ENCODE data around the gene IPP.
"Not testable (repeated sequence)": the region's sequence is repeated elsewhere in the genome, so short reads cannot be mapped to it uniquely, and the experiment has no call there.

Gene IPP

DNA sequence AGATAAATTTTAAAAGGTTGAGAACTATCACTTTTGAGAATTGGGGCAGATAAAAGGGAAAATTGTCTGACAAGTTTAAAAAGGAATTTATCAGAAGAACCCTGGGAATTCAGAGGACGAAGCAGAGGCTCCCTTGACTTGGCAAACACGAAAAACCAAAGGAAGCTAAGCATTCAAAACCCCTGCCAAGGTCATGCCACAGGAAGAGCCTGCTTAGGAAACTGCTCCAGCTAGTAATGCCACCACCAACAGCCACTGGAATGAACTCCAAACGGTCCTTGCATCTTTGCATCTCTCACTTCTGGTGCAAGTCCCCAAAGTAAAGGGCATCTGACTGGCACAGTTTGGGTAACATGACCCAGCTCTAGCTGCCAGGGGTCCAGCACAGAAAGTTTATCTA lies 71.3 kb downstream of the IPP start:
- DNase-seq = no peak

DNA sequence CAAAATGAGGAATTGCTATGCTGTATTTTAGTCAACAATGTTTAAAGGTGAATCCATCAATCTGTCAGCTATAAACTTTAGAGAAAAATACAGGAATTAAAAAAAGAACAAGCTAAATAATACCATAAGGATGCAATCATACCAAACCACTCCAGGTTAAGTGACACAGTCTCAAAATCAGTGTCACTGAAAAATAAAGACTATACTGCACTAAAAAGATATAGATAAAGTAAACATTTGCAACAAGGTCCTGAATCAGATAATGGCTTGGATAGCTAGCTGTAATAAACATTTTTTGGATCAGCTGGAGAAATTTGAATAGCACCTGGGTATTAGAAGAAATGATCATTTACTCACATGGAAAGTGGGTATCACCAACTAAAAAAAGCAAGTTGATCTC lies 72.0 kb downstream of the IPP start:
- DNase-seq = no peak

DNA sequence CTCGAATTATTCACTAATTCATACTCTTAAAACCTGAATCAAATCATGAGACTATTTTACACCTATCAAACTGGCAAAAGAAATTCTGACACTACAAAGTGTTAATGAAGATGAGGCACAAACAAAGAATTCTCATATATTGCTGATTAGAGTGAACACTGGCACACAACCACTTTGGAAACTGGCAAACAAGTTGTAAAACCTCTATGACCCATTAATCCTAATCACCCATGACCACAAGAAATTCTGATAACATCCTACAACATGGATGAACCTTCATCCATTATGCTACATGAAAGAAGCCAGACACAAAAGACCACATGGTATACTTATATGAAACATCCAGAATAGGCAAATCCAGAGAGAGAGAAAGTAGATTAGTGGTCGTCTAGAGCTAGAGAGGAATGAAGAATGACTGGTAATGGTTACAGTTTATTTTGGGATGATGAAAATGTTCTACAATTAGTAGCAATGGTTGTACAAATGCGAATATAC lies 72.7 kb downstream of the IPP start:
- DNase-seq = no peak

DNA sequence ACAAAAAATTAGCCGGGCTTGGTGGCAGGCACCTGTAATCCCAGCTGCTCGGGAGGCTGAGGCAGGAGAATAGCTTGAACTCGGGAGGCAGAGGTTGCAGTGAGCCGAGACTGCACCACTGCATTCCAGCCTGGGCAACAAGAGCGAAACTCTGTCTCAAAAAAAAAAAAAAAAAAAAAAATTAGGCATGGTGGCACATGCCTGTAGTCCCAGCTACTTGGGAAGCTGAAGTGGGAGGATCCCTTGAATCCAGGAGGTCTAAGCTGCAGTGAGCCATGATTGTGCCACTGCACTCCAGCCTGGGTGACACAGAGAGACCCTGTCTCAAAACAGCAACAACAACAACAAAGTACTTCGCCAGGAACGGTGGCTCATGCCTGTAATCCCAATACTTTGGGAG lies 73.9 kb downstream of the IPP start:
- not testable (repeated sequence) for DNase-seq

DNA sequence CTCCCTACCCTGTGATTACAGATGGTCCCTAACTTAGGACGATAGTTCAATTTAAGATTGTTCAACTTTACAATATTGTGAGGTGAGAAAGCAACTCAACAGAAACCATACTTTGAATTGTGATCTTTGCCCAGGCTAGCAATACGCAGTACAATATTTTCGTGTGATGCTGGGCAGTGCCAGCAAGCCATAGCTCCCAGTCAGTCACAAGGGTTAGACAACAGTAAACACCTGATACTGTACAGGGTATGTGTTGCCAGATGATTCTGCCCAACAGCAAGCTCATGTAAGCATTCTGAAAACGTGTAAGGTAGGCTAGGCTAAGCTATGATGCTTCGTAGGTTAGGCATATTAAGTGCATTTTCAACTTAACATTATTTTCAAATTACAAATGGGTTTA lies 76.0 kb downstream of the IPP start:
- no peak for DNase-seq

DNA sequence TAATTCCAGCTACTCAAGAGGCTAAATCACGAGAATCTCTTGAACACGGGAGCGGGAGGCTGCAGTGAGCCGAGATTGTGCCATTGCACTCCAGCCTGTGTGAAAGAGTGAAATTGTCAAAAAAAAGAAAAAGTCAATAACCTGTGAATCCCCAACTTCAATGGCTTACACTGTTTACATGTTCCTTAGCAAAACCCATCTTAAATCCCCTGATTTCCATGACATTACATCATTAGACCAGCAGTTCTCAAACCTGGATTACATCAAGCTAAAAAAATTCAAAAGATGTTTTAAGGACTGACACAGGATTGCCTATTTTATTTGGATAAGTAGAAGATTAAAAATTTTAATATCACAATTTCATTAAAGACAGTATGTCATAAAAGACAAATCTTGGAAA lies 76.5 kb downstream of the IPP start:
- DNase-seq = no peak

DNA sequence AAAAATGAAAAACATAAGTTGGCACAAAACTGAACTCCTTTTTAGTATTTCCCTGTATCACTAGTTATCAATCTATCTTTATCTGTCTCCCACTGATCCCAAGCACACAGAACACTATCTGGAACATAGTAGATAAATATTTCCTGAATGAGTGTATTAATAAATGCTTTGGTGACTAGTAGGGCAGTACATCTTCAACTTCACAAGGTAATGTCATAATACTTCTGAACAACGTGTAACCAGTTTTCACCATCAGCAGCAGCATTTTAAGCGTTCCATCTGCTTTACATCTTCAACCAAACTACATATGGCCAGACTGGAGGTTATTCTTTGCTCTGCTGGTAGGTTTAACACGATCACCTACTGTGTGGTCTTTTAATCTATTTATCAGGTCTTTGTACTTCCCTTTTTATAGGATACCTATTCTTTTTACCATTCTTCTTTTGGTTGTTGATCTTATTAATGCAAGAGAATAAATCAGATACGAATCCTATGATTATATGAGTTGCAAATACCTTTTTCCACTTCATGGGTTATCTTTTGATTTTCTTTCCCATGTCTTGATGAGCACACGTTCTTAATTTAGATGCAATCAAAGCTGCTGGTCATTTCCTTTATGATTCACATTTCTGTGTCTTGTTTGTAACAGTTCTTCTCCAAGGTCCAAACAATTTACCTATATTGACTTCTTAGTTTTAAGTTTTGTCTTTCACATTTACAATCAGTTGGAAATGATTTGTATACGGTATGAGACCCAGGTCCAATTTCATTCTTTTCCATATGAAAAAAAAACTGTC lies 80.4 kb downstream of the IPP start:
- DNase-seq = no peak

DNA sequence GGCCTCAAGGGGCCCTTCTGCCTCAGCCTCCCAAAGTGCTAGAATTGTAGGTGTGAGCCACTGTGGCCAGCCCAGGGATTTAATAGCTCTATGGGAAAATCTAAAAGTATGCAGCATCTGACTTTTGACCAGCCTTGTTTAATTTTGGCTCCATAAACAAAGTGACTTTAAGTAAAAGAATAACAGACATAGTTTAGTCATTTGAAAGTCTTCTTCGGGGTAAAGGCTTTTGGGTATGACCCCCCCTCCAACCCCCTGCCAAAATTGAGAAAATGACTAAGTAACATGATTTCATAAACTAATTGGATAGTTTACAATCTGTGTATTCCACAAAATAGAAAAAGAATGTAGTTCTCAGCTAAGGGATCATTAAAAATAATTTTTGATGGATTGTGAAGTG lies 81.1 kb downstream of the IPP start:
- DNase-seq = no peak

DNA sequence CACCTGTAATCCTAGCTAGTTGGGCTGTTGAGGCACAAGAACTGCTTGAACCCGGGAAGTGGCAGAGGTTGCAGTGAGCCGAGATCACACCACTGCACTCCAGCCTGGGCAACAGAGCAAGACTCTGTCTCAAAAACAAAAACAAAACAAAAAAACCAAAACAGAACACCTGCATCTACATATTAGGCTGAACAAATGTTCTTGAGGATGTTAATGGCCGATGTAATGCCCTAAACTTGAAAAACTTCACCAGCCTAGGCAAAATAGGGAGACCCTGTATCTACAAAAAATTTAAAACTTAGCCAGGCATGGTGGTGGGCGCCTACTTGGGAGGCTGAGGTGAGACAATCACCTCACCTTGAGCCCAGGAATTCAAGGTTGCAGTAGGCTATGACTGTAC lies 81.9 kb downstream of the IPP start:
- DNase-seq = no peak

DNA sequence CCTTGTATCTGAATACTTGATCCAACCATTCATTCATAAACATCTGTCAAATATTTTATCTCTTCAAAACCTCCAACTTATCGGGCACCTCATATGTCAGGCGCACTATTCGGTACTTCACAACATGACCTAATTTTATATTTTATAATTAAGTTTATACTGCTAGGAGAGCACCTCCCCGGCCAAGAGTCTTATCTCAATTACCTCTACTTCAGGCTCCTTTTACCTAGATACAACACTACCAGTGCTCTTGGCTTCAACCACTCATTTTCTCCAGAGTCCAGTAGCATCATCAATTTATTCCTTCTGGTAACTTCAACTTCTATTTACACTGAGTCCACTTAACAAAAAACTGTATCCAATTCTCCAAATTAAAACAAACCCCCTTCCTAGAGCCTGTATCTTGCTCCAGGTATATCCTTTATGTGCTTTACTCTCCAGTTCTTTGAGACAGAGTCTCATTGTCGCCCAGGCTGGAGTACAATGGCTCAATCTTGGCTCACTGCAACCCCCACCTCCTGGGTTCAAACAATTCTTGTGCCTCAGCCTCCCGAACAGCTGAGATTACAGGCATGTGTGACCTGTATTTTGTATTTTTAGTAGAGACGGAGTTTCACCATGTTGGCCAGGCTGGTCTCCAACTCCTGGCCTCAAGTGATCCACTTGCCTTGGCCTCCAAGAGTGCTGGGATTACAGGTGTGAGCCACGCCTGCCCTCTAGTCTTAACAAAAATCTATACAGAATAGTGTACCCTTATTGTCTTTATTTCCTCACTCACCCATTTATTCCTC lies 82.9 kb downstream of the IPP start:
- no peak for DNase-seq

DNA sequence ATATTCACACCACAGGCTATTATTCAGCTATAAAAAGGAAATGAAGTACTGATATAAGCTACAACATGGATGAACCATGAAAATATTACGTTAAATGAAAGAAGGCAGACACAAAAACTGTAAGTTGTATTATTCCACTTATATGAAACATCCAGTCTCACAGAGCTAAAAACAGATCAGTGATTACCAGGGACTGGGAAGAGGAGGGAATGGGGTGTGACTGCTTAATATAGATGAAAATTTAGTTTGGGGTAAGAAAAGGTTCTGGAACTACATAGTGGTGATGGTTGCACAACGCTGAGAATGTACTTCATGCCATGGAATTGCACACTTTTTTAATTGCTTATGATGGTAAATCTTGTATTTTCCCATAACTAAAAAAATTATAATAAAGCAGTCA lies 83.6 kb downstream of the IPP start:
- no peak for DNase-seq

DNA sequence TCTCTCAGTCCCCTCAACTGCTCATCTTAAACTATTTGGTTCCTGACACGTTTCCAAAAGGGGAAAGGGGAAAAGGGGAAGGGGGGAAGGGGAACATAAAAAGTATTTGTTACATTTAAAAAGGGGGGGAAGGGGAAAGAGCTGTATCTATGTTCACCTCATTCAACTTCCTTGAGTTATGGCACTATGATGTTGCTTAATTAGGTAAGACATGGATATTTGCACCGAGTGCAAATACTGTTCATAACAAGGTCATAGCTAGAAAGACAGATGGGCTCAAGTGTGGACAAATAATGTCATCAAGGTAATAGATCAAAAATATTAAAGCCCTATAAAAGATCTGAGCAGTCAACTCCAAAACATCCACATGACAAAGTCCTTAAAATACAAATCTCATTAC lies 90.1 kb downstream of the IPP start:
- DNase-seq = no peak

DNA sequence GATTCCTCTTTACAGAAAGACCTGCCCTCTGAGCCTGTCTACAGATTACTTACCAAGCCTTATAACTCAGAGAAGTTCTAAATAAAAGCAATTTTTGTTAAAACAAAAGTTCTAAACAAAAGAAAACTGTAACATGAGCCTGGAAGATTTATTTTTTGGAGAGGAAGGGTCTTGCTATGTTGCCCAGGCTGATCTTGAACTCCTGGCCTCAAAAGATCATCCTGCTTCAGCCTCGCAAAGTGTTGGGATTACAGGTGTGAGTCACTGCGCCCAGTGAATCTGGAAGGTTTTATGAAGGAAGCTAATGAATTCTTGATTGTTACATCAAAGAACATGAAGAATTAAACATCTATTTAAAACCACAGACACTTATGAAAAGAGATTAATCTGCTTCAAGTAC lies 91.2 kb downstream of the IPP start:
- DNase-seq = no peak

DNA sequence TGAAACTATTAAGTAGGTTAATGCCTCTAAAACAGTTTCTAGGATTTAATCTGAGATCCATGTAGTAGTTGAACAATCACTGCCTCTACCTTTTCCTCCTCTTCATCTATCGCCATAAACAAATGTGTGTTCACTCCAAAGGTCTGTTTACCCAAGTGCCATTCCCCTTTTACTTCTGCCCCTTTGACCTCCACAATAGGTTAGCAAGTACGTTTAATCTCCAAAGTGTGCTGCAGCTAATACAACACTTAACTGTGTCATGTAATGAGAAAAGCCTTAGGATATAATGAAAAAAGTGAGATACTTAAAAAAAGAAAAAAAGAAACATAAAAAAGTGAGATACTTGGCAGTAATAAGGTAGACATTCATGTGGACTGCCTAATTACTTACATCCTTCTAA lies 92.3 kb downstream of the IPP start:
- no peak for DNase-seq

DNA sequence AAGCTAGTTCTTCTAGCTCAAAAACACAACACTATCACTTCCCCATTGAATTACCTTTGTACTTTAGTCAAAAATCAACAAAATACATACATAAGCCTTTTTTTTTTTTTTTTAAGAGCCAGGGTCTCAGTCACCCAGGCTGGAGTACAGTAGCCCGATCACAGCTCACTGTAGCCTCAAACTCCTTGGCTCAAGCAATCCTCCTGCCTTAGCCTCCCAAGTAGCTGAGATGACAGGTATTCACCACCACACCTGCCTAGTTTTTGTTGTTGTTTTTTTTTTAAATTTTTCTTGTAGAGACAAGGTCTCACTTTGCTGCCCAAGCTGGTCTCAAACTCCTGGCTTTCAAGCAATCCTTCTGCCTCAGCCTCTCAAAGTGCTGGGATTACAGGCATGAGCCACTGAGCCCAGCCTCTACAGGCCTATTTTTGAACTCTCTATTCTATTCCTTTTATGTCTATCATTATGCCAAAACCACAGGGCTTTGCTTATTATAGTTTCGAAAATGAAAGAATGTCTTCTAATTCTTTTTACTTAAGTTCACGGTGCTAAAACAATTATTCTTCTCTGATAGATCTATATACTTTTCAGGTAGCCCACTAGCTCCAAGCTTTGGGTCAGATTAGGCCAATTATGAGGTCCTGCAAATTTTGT lies 93.8 kb downstream of the IPP start:
- no peak for DNase-seq

DNA sequence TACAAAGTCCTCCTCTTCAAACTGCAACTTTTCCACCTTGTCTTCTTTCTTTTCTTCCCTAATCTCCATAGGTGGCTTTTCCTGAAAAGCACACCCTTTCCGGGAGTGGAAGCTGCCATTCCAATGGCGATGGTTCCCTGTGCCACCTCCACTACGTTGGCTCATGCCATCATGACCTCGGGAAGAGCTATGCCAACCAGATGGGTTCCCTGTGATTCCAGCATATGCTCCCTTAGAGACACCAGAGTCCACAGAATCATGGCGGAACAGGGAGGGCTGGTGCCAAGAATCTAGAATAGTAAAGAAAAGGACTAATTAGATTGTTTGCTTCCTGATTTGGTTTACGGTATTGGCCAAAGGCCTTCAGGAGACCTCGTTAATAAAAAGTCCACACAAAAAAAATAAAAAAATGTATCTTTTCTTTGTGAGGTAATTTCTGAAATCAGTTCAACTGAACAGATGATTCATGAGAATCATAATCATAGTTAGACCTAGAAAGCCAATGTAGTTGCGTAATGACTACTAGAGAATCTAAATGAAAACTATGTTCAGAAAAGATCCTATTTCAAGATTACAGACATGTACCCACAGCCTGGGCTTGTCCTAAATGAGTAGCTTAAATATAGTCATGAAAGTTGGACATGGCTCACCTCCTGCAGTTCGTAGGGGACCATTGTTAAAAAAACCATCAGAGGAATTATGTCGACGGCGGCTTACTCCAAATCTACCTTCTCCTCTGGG lies 95.7 kb downstream of the IPP start:
- DNase-seq = peak; percentile 6
